GM13977 (cell line): Measurements from ENCODE around the gene CLIP1.

Source experiments
- DNase-seq: peaks from one replicate; pipeline ENCODE4 v3.0.0; 2012; ENCODE audit warnings: low spot score
- CTCF ChIP-seq: IDR thresholded peaks from 2 replicates; pipeline ENCODE4 v1.5.1; 2012; ENCODE audit warnings: mild to moderate bottlenecking, control low read depth; ENCODE audit not compliant: insufficient read depth; ENCODE audit errors: extremely low read depth, missing control alignments
- in situ Hi-C: fragments of 300-500 bp; cut with MboI; formaldehyde crosslinking; loops from one replicate; pipeline ENCODE4 v1.12.0; 2022; ENCODE audit warnings: low sequenced_read_pairs, low pct_unique_long_range_greater_than_20kb, mixed read lengths, inconsistent platforms; ENCODE audit not compliant: unreplicated experiment

CLIP1 gene

GRCh38 chr12:122333142-122334087, 89.1 kb downstream of the CLIP1 start:
- DNase-seq, result no peak
- TF ChIP-seq CTCF, result no peak
- in situ Hi-C loops, result no loop called here

DNA sequence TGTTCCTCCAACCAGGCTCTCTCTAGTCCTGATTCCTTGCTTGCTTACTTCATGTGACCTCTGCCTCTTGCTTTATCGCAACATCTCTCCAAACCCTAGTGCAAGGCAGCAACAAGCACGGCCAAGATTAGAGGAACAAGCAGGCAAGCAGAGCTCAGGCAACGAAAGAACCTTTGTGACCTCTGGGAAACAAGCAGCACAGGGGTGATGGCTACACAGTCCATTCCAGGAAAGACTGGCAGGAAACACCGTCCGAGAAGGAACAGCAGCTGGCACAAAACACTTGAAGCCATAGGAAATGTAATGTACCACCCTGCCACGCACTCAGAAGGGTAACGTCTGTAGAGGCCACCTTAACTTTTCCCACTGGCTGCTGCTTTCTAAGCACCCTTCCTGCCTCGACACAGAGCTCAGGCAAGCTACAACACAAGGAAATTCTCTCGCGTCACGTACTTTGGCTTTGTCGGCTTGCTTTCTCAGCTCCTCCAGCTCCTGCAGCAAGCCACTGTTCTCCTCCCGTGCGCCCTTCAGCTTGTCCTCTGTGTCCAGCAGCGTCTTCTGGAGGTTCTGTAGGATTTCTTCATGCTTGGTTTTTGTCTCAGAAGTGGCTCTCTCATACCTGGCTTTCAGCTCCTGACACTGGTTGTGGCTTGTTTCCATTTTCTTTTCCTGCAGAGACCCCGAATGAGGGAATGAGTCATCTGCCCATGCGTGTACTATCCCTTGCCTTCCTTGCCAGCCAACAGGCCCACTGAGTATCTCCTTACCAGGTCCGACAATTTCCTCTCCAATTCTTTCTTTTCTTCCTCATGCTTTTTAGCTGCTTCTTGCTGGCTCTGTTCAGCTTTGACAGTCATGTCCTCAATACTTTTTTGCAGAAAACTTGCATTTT, 94.7 kb downstream of the CLIP1 start:
- in situ Hi-C loops, result no loop called here
- TF ChIP-seq CTCF, result no peak
- DNase-seq, result no peak

- no peak for DNase-seq
- TF ChIP-seq CTCF, result no peak
- in situ Hi-C loops, result no loop called here
Observed at GRCh38 chr12:122327014-122327413, 95.5 kb downstream of the CLIP1 start.

DNA sequence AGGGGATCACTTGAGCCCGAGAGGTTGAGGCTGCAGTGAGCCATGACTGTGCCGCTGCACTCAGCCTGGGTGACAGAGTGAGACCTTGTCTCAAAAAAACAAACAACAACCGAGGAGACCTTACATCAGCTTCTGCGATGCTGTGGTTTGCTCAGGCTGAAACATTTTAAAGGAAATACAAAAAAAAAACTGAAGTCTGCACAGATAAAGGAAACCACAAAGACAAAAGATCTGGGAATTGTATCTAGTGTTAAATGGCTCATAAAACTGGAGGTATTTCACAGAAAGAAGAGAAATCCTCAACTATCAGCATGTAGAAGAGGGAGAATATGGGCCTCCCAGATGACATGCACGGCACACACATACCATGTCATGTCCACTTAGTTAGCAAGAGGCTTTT, 95.9 kb downstream of the CLIP1 start:
- in situ Hi-C loops, result no loop called here
- no peak for TF ChIP-seq CTCF
- no peak for DNase-seq

GRCh38 chr12:122323311-122324019, 99.0 kb downstream of the CLIP1 start:
- in situ Hi-C loops, result no loop called here
- TF ChIP-seq CTCF, result no peak
- no peak for DNase-seq

DNA sequence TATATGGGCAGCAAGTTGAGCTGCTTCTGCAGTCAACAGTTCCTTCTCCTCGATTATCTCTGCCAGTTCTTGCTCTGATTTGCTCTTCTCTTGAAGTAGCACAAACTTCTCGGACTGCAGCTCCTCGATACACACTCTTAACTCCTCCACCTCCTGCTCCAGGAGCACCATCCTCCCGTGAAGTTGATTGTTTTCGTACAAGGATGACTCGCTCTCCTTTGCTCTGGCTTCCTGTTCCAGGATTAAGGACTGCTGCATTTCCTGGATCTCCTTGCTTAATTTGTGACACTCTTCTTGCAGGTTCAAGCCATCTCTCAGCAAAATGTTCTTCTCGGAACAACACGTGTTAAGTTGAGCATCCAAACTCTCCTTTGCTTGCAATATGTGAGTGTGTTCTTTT, 100.0 kb downstream of the CLIP1 start:
- no peak for DNase-seq
- in situ Hi-C loops, result no loop called here
- TF ChIP-seq CTCF, result no peak
